OCI-LY1 (cell line): ENCODE results near the gene AMPD3.

Source experiments
- H2AFZ ChIP-seq: fragments of 200-600 bp; sonication (generic), shearing (Covaris generic); 2 replicates; pipeline ENCODE4 v1.6.0; 2014; ENCODE audit warnings: antibody characterized with exemption, mild to moderate bottlenecking, low read length
- H3F3A ChIP-seq: fragments of 200-600 bp; sonication (generic), shearing (Covaris generic); 2 replicates; pipeline ENCODE4 v1.6.0; 2014; ENCODE audit warnings: mild to moderate bottlenecking, antibody characterized with exemption, low read length, moderate library complexity; ENCODE audit not compliant: insufficient read depth
- H3K27ac ChIP-seq: fragments of 200-600 bp; sonication (generic); 2 replicates; pipeline ENCODE4 v1.5.1; 2014; ENCODE audit warnings: low read length, mixed run types, mild to moderate bottlenecking, low read depth; ENCODE audit not compliant: poor library complexity, severe bottlenecking
- H3K27me3 ChIP-seq: fragments of 200-600 bp; sonication (generic); 2 replicates; pipeline ENCODE4 v1.6.0; 2014; ENCODE audit warnings: antibody characterized with exemption, mild to moderate bottlenecking, low read length, moderate library complexity; ENCODE audit not compliant: insufficient read depth
- H3K36me3 ChIP-seq: fragments of 200-600 bp; sonication (generic); 2 replicates; pipeline ENCODE4 v1.6.1; 2014; ENCODE audit warnings: mild to moderate bottlenecking, antibody characterized with exemption, low read length, moderate library complexity, mixed read lengths; ENCODE audit not compliant: insufficient read depth
- H3K4me1 ChIP-seq: fragments of 200-600 bp; sonication (generic); 2 replicates; pipeline ENCODE4 v1.5.1; 2014; ENCODE audit warnings: mild to moderate bottlenecking, low read length, moderate library complexity; ENCODE audit not compliant: insufficient read depth, severe bottlenecking
- H3K4me2 ChIP-seq: fragments of 200-600 bp; sonication (generic), shearing (Covaris generic); 2 replicates; pipeline ENCODE4 v1.6.1; 2014; ENCODE audit warnings: low read length
- H3K4me3 ChIP-seq: fragments of 200-600 bp; sonication (generic); 2 replicates; pipeline ENCODE4 v1.5.1; 2014; ENCODE audit warnings: low read length, low read depth, mild to moderate bottlenecking, mixed read lengths; ENCODE audit not compliant: poor library complexity, severe bottlenecking
- H3K79me2 ChIP-seq: fragments of 200-600 bp; shearing (Covaris generic); 2 replicates; pipeline ENCODE4 v1.6.1; 2016; ENCODE audit warnings: mixed run types, low read length, mixed read lengths; ENCODE audit not compliant: insufficient read depth
- H3K9ac ChIP-seq: fragments of 200-600 bp; sonication (generic), shearing (Covaris generic); 2 replicates; pipeline ENCODE4 v1.6.1; 2014; ENCODE audit warnings: mild to moderate bottlenecking, low read length, mixed read lengths
- H3K9me2 ChIP-seq: fragments of 200-600 bp; sonication (generic), shearing (Covaris generic); 2 replicates; pipeline ENCODE4 v1.6.1; 2014; ENCODE audit warnings: low read depth, mild to moderate bottlenecking, low read length, mixed read lengths
- H3K9me3 ChIP-seq: fragments of 200-600 bp; shearing (Covaris generic); 2 replicates; pipeline ENCODE4 v1.6.1; 2014; ENCODE audit warnings: low read length, mixed read lengths
- H4K20me1 ChIP-seq: fragments of 200-600 bp; sonication (generic), shearing (Covaris generic); 2 replicates; pipeline ENCODE4 v1.6.0; 2016; ENCODE audit warnings: mild to moderate bottlenecking, low read length; ENCODE audit not compliant: insufficient read depth
- EZH2 ChIP-seq: fragments of 200-600 bp; sonication (generic), shearing (Covaris generic); IDR thresholded peaks from 2 replicates; pipeline ENCODE4 v1.8.0; 2017; ENCODE audit warnings: borderline replicate concordance, mixed run types, mild to moderate bottlenecking, antibody characterized with exemption, low read length, moderate library complexity, mixed read lengths
- TF ChIP-seq, protein P1 (sequence below): fragments of 200-600 bp; sonication (generic), shearing (Covaris generic); IDR thresholded peaks from 2 replicates; pipeline ENCODE4 v1.5.1; 2017; ENCODE audit warnings: mild to moderate bottlenecking, antibody characterized with exemption, low read length, moderate library complexity, mixed read lengths

The AMPD3 gene

DNA sequence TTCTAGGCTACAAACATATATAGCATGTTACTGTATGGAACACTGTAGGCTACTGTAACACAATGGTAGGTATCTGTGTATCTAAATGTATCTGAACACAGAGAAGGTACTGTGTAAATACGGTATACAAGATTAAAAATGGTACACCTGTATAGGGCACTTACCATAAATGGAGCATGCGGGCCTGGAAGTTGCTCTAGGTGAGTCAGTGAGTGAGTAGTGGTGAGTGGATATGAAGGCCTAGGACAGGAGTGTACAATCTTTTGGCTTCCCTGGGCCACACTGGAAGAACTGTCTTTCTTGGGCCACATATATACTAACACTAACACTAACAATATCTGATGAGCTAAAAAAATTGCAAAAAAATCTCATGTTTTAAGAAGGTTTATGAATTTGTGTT is 64.6 kb downstream of the AMPD3 start:
- Histone ChIP-seq H3K9ac (no peak overlapping the region), H3K4me1 (no peaks in the 10 kb centered on the region), H3K79me2 (no peaks in the 10 kb centered on the region), H3K4me2 (no peak overlapping the region), H3F3A (no peaks in the 10 kb centered on the region), H3K9me3 (no peaks in the 10 kb centered on the region), H3K27me3 (no peaks in the 10 kb centered on the region), H3K9me2 (no peaks in the 10 kb centered on the region), H3K27ac (no peak overlapping the region), H4K20me1 (no peaks in the 10 kb centered on the region), H3K4me3 (no peak overlapping the region), H3K36me3 (peaks cover 19% of the 10 kb centered on the region; the same call in 1 of the 2 replicates), H2AFZ (no peak overlapping the region)
- no peak for TF ChIP-seq EZH2
- TF ChIP-seq, protein P1, sequence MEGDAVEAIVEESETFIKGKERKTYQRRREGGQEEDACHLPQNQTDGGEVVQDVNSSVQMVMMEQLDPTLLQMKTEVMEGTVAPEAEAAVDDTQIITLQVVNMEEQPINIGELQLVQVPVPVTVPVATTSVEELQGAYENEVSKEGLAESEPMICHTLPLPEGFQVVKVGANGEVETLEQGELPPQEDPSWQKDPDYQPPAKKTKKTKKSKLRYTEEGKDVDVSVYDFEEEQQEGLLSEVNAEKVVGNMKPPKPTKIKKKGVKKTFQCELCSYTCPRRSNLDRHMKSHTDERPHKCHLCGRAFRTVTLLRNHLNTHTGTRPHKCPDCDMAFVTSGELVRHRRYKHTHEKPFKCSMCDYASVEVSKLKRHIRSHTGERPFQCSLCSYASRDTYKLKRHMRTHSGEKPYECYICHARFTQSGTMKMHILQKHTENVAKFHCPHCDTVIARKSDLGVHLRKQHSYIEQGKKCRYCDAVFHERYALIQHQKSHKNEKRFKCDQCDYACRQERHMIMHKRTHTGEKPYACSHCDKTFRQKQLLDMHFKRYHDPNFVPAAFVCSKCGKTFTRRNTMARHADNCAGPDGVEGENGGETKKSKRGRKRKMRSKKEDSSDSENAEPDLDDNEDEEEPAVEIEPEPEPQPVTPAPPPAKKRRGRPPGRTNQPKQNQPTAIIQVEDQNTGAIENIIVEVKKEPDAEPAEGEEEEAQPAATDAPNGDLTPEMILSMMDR = no peak

GRCh38 chr11:10520562-10520961 is 65.5 kb downstream of the AMPD3 start:
- Histone ChIP-seq H3K9me2 (no peaks in the 10 kb centered on the region), H3K4me2 (no peak overlapping the region), H3K4me1 (no peaks in the 10 kb centered on the region), H2AFZ (no peak overlapping the region), H3K79me2 (no peaks in the 10 kb centered on the region), H3K27me3 (no peaks in the 10 kb centered on the region), H3K36me3 (peaks cover 13% of the 10 kb centered on the region; the same call in 1 of the 2 replicates), H3K9me3 (no peaks in the 10 kb centered on the region), H3K9ac (no peak overlapping the region), H3K27ac (no peak overlapping the region), H3K4me3 (no peak overlapping the region), H3F3A (no peaks in the 10 kb centered on the region), H4K20me1 (no peaks in the 10 kb centered on the region)
- TF ChIP-seq, protein P1 = no peak
- no peak for TF ChIP-seq EZH2

DNA sequence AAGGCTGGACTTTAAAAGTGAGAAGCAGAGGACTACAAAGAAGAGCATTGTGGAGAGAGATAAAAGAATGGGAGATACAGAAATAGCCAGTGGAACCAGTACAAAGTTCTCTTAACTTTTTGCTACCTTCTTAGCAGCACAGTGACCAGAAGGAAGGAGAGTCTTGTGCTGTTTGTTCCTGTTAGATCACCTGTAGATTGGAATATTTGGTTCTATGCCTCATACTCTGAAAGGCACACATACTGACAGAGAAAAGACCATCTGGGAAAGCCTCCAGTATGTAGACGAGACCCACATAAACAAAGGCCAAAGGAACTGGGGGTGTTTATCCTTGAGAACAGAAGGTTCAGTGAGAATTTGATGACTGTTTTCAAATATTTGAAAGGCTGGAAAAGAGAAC is 67.2 kb downstream of the AMPD3 start:
- H3K27me3 ChIP-seq = no peaks in the 10 kb centered on the region
- H3K79me2 ChIP-seq = no peaks in the 10 kb centered on the region
- no peaks in the 10 kb centered on the region for H3K9me2 ChIP-seq
- H3K27ac ChIP-seq = no peak overlapping the region
- no peaks in the 10 kb centered on the region for H4K20me1 ChIP-seq
- H3K4me2 ChIP-seq = no peak overlapping the region
- no peak overlapping the region for H3K9ac ChIP-seq
- no peak overlapping the region for H3K4me3 ChIP-seq
- TF ChIP-seq, protein P1 = no peak
- TF ChIP-seq EZH2 = no peak
- H3K36me3 ChIP-seq = peaks cover 13% of the 10 kb centered on the region; the same call in 1 of the 2 replicates
- no peaks in the 10 kb centered on the region for H3F3A ChIP-seq
- H3K4me1 ChIP-seq = no peaks in the 10 kb centered on the region
- H2AFZ ChIP-seq = no peak overlapping the region
- no peaks in the 10 kb centered on the region for H3K9me3 ChIP-seq
